Right lobe of liver (tissue), 6 donors: ENCODE measurements around the gene AHCYL2. TPM values are rescaled to one million over a fixed set of nuclear protein-coding genes. Genes with fewer than 3 reads are reported as not detected.

ENCODE experiments used
- ATAC-seq, 4 donors: fragments of 200-7000 bp; cut with Tn5 transposase; one replicate each; pipeline ENCODE4 v1.9.1; 2020; ENCODE audit warnings: mild to moderate bottlenecking in 4 of 4, moderate library complexity in 4 of 4
- DNase-seq, 3 donors: peaks; one replicate each; pipeline ENCODE4 v3.0.0-alpha.2; 2020
- H3K27ac ChIP-seq, 3 donors: fragments of 200-600 bp; one replicate each; pipeline ENCODE4 v1.8.0; 2022
- H3K27me3 ChIP-seq, 2 donors: fragments of 200-600 bp; one replicate each; pipeline ENCODE4 v1.8.0; 2022
- H3K36me3 ChIP-seq, 4 donors: fragments of 200-600 bp; sonication (generic) in 1 of 4; one replicate each; pipeline versions ENCODE4 v1.5.1 to v1.8.0; 2017 to 2022; ENCODE audit warnings: control low read depth in 1 of 4
- H3K4me1 ChIP-seq, 4 donors: fragments of 200-600 bp; sonication (generic) in 1 of 4; one replicate each; pipeline versions ENCODE4 v1.5.1 to v1.8.0; 2017 to 2022; ENCODE audit warnings: control low read depth in 1 of 4
- H3K4me3 ChIP-seq, 3 donors: fragments of 200-600 bp; one replicate each; pipeline ENCODE4 v1.8.0; 2022
- H3K9me3 ChIP-seq, 4 donors: fragments of 200-600 bp; sonication (generic) in 1 of 4; one replicate each; pipeline versions ENCODE4 v1.5.1 to v1.8.0; 2017 to 2022; ENCODE audit warnings: control low read depth in 1 of 4
- CTCF ChIP-seq, 4 donors: fragments of 200-600 bp in 3 of 4; fragments of 450-650 bp in 1 of 4; IDR thresholded peaks; one replicate each; pipeline versions ENCODE4 v1.5.1 to v1.8.0; 2016 to 2022; ENCODE audit warnings: antibody characterized with exemption in 4 of 4, mild to moderate bottlenecking in 2 of 4
- POLR2A ChIP-seq: fragments of 450-650 bp; IDR thresholded peaks from one replicate; pipeline ENCODE4 v1.6.1; 2017; ENCODE audit warnings: antibody characterized with exemption, mild to moderate bottlenecking
- WGBS: methylation state at CpG from one replicate; pipeline ENCODE4 v1.1.6; 2018; ENCODE audit warnings: low coverage, low lambda C conversion rate; ENCODE audit not compliant: insufficient coverage; ENCODE audit errors: missing lambda C conversion rate; 5-methylcytosine and 5-hydroxymethylcytosine counted together
- intact Hi-C, 2 donors: fragments of 100-400 bp; cut with DNase I; formaldehyde crosslinking; loops; one replicate each; pipeline versions ENCODE4 v1.11.2 to v1.14.1; 2022
- total RNA-seq, 6 experiments: library from RNA; depleted of rRNA in 2 of 6; stranded (reverse); fragments of >200 nt in 2 of 6; fragmentation: NEBNext Ultra II Directional in 3 of 6; extraction: Animal tissue kit (Norgen Biotek cat#: 25700) in 3 of 6; gene quantifications; one replicate each; pipeline versions ENCODE4 v1.1.0 to v1.2.4, GENCODE V29; 2016 to 2023
- donor health status: DM: no; HTN: yes; CAD: no.
- donor health status: DM: no; HTN: no; CAD: no.
- donor health status: DM: no; HTN: no; CAD: no.
- donor health status: DM: no; HTN: yes; CAD: no.
- donor health status: DM: no; HTN: yes; CAD: no.

The AHCYL2 gene
- total RNA-seq, 6 experiments from 2014 or later = 6.1 to 9.3 (median 8.0) TPM

- Histone ChIP-seq H3K27ac (no peak overlapping the region), H3K4me3 (no peak overlapping the region), H3K27me3 (no peaks in the 10 kb centered on the region), H3K4me1 (no peaks in the 10 kb centered on the region), H3K9me3 (no peaks in the 10 kb centered on the region), H3K36me3 (no peaks in the 10 kb centered on the region)
- WGBS = 89% methylated on average over 3 of the region's 3 CpGs
- no peak for TF ChIP-seq POLR2A
- TF ChIP-seq CTCF (IDR thresholded peaks at IDR 0.05) = no peak
- intact Hi-C loops = no loop called here
- DNase-seq (no peak), ATAC-seq (no peak)
Observed at GRCh38 chr7:129457101-129457500, 232.3 kb downstream of the AHCYL2 start.

- Histone ChIP-seq H3K9me3 (no peaks in the 10 kb centered on the region), H3K4me3 (no peak overlapping the region), H3K4me1 (no peaks in the 10 kb centered on the region), H3K36me3 (no peaks in the 10 kb centered on the region), H3K27me3 (no peaks in the 10 kb centered on the region), H3K27ac (no peak overlapping the region)
- WGBS = 90% methylated on average over 2 of the region's 5 CpGs
- no peak for TF ChIP-seq POLR2A
- no peak for TF ChIP-seq CTCF (IDR thresholded peaks at IDR 0.05)
- DNase-seq (no peak), ATAC-seq (no peak)
- intact Hi-C loops = no loop called here
Observed at GRCh38 chr7:129458171-129458570, 233.3 kb downstream of the AHCYL2 start.

GRCh38 chr7:129461809-129462208 lies 237.0 kb downstream of the AHCYL2 start:
- DNase-seq (no peak), ATAC-seq (no peak)
- Histone ChIP-seq H3K36me3 (no peaks in the 10 kb centered on the region), H3K9me3 (no peaks in the 10 kb centered on the region), H3K27ac (no peak overlapping the region), H3K4me1 (no peaks in the 10 kb centered on the region), H3K4me3 (no peak overlapping the region), H3K27me3 (no peaks in the 10 kb centered on the region)
- TF ChIP-seq CTCF (IDR thresholded peaks at IDR 0.05) (no peak), POLR2A (no peak)
- intact Hi-C loops = no loop called here
- WGBS = 93% methylated on average over 2 of the region's 2 CpGs

GRCh38 chr7:129462420-129462819 lies 237.6 kb downstream of the AHCYL2 start:
- H3K9me3 ChIP-seq = no peaks in the 10 kb centered on the region
- H3K27ac ChIP-seq = no peak overlapping the region
- ATAC-seq (no peak), DNase-seq (no peak)
- WGBS = 33% methylated on average over 1 of the region's 1 CpG
- no peaks in the 10 kb centered on the region for H3K4me1 ChIP-seq
- H3K36me3 ChIP-seq = no peaks in the 10 kb centered on the region
- intact Hi-C loops = no loop called here
- H3K27me3 ChIP-seq = no peaks in the 10 kb centered on the region
- H3K4me3 ChIP-seq = no peak overlapping the region
- TF ChIP-seq CTCF (IDR thresholded peaks at IDR 0.05) (no peak), POLR2A (no peak)

- DNase-seq = no peak
- no peak for ATAC-seq
- no peak for TF ChIP-seq POLR2A
- no peak for TF ChIP-seq CTCF (IDR thresholded peaks at IDR 0.05)
- no peaks in the 10 kb centered on the region for H3K36me3 ChIP-seq
- H3K27me3 ChIP-seq = no peaks in the 10 kb centered on the region
- H3K4me1 ChIP-seq = no peaks in the 10 kb centered on the region
- 96% methylated on average over 3 of the region's 4 CpGs for WGBS
- intact Hi-C loops = no loop called here
- no peak overlapping the region for H3K27ac ChIP-seq
- H3K4me3 ChIP-seq = no peak overlapping the region
- no peaks in the 10 kb centered on the region for H3K9me3 ChIP-seq
Observed at GRCh38 chr7:129464194-129464593, 239.4 kb downstream of the AHCYL2 start.
